SJSA1 (cell line): Measurements from ENCODE around the gene WDR43. TPM values are rescaled to one million over a fixed set of nuclear protein-coding genes. Genes with fewer than 3 reads are reported as not detected.

ENCODE experiments used
- DNase-seq, 2 experiments: peaks; one replicate each; pipeline ENCODE4 v3.0.0-alpha.2; 2015 to 2020; ENCODE audit warnings: low spot score in 2 of 2, low read depth in 1 of 2
- H3K27ac ChIP-seq: fragments of 250-450 bp; sonication (Bioruptor Pico); 2 replicates; pipeline ENCODE4 v1.5.1; 2020; ENCODE audit warnings: mild to moderate bottlenecking, moderate library complexity
- H3K27me3 ChIP-seq: fragments of 250-450 bp; sonication (Bioruptor Pico); replicated peaks from 2 replicates; pipeline ENCODE4 v1.5.1; 2020; ENCODE audit warnings: mild to moderate bottlenecking, moderate library complexity
- H3K36me3 ChIP-seq: fragments of 250-450 bp; sonication (Bioruptor Pico); 2 replicates; pipeline ENCODE4 v1.5.1; 2020; ENCODE audit warnings: mild to moderate bottlenecking
- H3K4me1 ChIP-seq: fragments of 250-450 bp; sonication (Bioruptor Pico); replicated peaks from 2 replicates; pipeline ENCODE4 v1.6.1; 2021; ENCODE audit warnings: mild to moderate bottlenecking
- H3K4me3 ChIP-seq: fragments of 250-450 bp; sonication (Bioruptor Pico); 2 replicates; pipeline ENCODE4 v1.5.1; 2020; ENCODE audit warnings: mild to moderate bottlenecking
- H3K9me3 ChIP-seq: fragments of 250-450 bp; sonication (Bioruptor Pico); replicated peaks from 2 replicates; pipeline ENCODE4 v1.5.1; 2020; ENCODE audit warnings: mild to moderate bottlenecking
- total RNA-seq: library from RNA; depleted of rRNA; stranded (reverse); fragments of >200 nt; shearing (Covaris generic); gene quantifications from 2 replicates; pipeline ENCODE4 v1.2.3, GENCODE V29; 2014; rRNA removed

Gene WDR43
- total RNA-seq, 1 experiment from 2014 or later = 79.2 TPM

- H3K27me3 ChIP-seq = no peaks in the 10 kb centered on the region
- H3K4me3 ChIP-seq = no peak overlapping the region
- H3K9me3 ChIP-seq = no peaks in the 10 kb centered on the region
- H3K4me1 ChIP-seq = no peaks in the 10 kb centered on the region
- no peak for DNase-seq
- no peak overlapping the region for H3K27ac ChIP-seq
- H3K36me3 ChIP-seq = no peaks in the 10 kb centered on the region
Measured at GRCh38 chr2:28995765-28996750, 101.6 kb downstream of the WDR43 start.

GRCh38 chr2:28997237-28997846 is 102.9 kb downstream of the WDR43 start:
- Histone ChIP-seq H3K4me3 (no peak overlapping the region), H3K36me3 (no peaks in the 10 kb centered on the region), H3K27ac (no peak overlapping the region), H3K9me3 (no peaks in the 10 kb centered on the region), H3K4me1 (no peaks in the 10 kb centered on the region), H3K27me3 (no peaks in the 10 kb centered on the region)
- no peak for DNase-seq

Other genes starting within 250 kb of the WDR43 start
- gene PPP1CB, start 142.8 kb upstream of the WDR43 start, total RNA-seq = 206 and 247 TPM in 2 replicates
- 0.24 and 0.28 TPM in 2 replicates for gene SPDYA, start 83.8 kb upstream of the WDR43 start, total RNA-seq
- gene TRMT61B, start 24.4 kb upstream of the WDR43 start, total RNA-seq = 14.6 and 16.6 TPM in 2 replicates
- 0.03 TPM in 1 of 2 replicates, not detected in the other for gene TOGARAM2, start 86.6 kb downstream of the WDR43 start, total RNA-seq
- gene PCARE, start 179.9 kb downstream of the WDR43 start, total RNA-seq = not detected in 2 replicates
- gene CLIP4, start 220.7 kb downstream of the WDR43 start, total RNA-seq = 34.2 and 36.9 TPM in 2 replicates